GM12878 (cell line): ENCODE measurements around the gene DISP2. TPM values are rescaled to one million over a fixed set of nuclear protein-coding genes. Genes with fewer than 3 reads are reported as not detected.
A peak's percentile ranks its signal among the peaks of the same experiment; 100 is the strongest.

Experiments
- BHLHE40 ChIP-seq, 2 experiments: fragments of 450-650 bp in 1 of 2; IDR thresholded peaks; 2 replicates each; pipeline ENCODE4 v1.6.1; 2011 to 2017; ENCODE audit warnings: low read depth in 2 of 2, borderline replicate concordance in 1 of 2, improper control_type of control experiment in 1 of 2, low read length in 1 of 2, mild to moderate bottlenecking in 1 of 2
- BRCA1 ChIP-seq: IDR thresholded peaks from 2 replicates; pipeline ENCODE4 v1.6.1; 2011; ENCODE audit warnings: low read depth, low read length, improper control_type of control experiment
- DPF2 ChIP-seq: fragments of 450-650 bp; IDR thresholded peaks from 2 replicates; pipeline ENCODE4 v1.6.1; 2017; ENCODE audit warnings: mild to moderate bottlenecking
- LARP7 ChIP-seq: fragments of 450-650 bp; IDR thresholded peaks from 2 replicates; pipeline ENCODE4 v1.6.1; 2017; ENCODE audit warnings: mild to moderate bottlenecking
- POLR2AphosphoS2 ChIP-seq: IDR thresholded peaks from 2 replicates; pipeline ENCODE4 v1.6.1; 2011; ENCODE audit warnings: low read depth, mild to moderate bottlenecking, low read length, improper control_type of control experiment, moderate library complexity
- RAD51 ChIP-seq: fragments of 450-650 bp; IDR thresholded peaks from 2 replicates; pipeline ENCODE4 v1.6.1; 2016; ENCODE audit warnings: moderate library complexity, mild to moderate bottlenecking, inconsistent platforms
- RB1 ChIP-seq: fragments of 450-650 bp; formaldehyde crosslinking; IDR thresholded peaks from 2 replicates; pipeline ENCODE4 v1.6.1; 2017; ENCODE audit warnings: mild to moderate bottlenecking, borderline replicate concordance
- SMARCA5 ChIP-seq: fragments of 450-650 bp; IDR thresholded peaks from 2 replicates; pipeline ENCODE4 v1.6.1; 2017; ENCODE audit warnings: mild to moderate bottlenecking
- SP1 ChIP-seq: IDR thresholded peaks from one replicate; pipeline ENCODE4 v1.6.1; 2011; ENCODE audit warnings: low read depth, low read length
- YY1 ChIP-seq: IDR thresholded peaks from 2 replicates; pipeline ENCODE4 v1.6.1; 2011; ENCODE audit warnings: low read depth, mild to moderate bottlenecking, low read length
- polyA plus RNA-seq, 11 experiments: library from polyadenylated mRNA; depleted of rRNA in 4 of 11; unstranded in 6 of 11; stranded (reverse) in 5 of 11; fragments of >200 nt; fragmentation: Nextera tagmentation in 4 of 11; fragmentation: Illumina TruSeq in 1 of 11; extraction: Ambion mirVana in 4 of 11; extraction: Trizol in 1 of 11; gene quantifications; 1 replicate in 1 of 11; 2 replicates in 10 of 11; pipeline versions ENCODE4 v1.2.1 to v1.2.3, GENCODE V29; 2011 to 2016; ENCODE audit warnings: inconsistent platforms in 2 of 11, missing spikeins in 2 of 11, low read depth in 1 of 11
- total RNA-seq, 4 experiments: library from RNA; depleted of rRNA in 3 of 4; stranded (reverse); fragments of >200 nt in 3 of 4; fragmentation: Illumina TruSeq in 1 of 4; extraction: Trizol in 1 of 4; gene quantifications; 2 replicates each; pipeline versions ENCODE4 v1.2.1 to v1.2.3, GENCODE V29; 2013 to 2021
- TF ChIP-seq, protein P1 (sequence below): fragments of 150-350 bp; IDR thresholded peaks from 2 replicates; pipeline ENCODE4 v1.6.1; 2014; ENCODE audit warnings: mild to moderate bottlenecking, low read depth, low read length
- TF ChIP-seq, protein P2 (sequence below): fragments of 450-650 bp; IDR thresholded peaks from 2 replicates; pipeline ENCODE4 v1.6.1; 2014; ENCODE audit warnings: mild to moderate bottlenecking

Gene DISP2
- total and polyA plus RNA-seq, 10 of the 15 experiments (the other 5 are each of a cell fraction or from before 2014, with no cell fraction given) = under 0.01 to 0.20 (median 0.12) TPM; not detected in 7

DNA sequence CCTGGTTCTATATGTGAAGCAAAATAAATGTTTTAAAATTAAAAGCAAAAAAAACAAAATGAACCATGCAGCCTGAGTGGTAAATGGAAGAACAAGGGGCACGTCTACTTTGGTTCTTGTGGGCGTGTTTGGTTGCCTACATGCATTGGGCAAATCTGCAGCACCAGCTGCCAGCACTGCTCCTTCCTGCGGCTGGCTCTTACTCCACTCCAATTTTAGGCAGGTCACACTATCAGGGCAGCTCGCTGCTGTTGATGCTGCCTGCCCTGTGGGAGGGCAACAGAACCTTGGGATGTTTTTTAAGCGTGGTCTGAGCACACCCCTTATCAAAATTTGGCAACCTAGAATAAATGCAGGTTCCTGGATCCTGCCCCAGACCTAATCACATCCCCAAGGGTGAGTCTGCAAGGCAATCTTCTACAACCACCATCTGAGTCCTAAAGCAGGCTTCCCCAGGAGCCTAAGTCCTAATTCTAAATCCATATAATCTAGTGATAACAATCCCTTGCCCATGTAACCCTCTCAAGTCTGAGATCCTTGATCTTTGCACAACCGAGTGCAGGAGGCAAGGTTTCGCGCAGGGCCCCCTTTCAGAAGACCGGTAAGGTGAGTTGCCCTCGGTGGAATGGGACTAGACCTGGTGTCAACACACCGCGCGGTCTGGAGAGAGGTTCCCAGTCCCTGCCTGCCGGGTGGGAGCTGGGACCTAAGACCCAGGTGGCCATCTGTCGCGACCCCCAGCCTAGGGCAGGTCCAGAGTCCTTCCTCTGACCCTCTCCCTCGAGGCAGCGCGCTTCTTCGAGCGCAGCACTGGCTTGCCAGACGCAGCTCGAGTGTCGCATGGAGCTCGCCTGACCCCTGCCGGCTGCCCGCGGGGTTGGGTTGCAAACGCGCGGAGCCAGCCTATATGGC, 63.5 kb downstream of the DISP2 start (continued):
- TF ChIP-seq BHLHE40 (IDR thresholded peaks at IDR 0.05; ENCODE audit: borderline replicate concordance in 1 of 2, low read depth in 2 of 2, low read length in 1 of 2) (0 out of 4 replicates have a peak, but pooled peaks of 1 of the 2 experiments have one; percentile 43), SP1 (peak; percentile 26), RAD51 (no peak), DPF2 (0 out of 2 replicates have a peak, but pooled peaks have one; percentile 30), RB1 (0 out of 2 replicates have a peak, but pooled peaks have one; percentile 74), BRCA1 (0 out of 2 replicates have a peak, but pooled peaks have one; percentile 21), POLR2AphosphoS2 (peak; percentile 63; the same call in 1 of the 2 replicates), LARP7 (0 out of 2 replicates have a peak, but pooled peaks have one; percentile 34), SMARCA5 (0 out of 2 replicates have a peak, but pooled peaks have one; percentile 20), YY1 (peak; percentile 65; the same call in 1 of the 2 replicates)
- TF ChIP-seq, protein P1, sequence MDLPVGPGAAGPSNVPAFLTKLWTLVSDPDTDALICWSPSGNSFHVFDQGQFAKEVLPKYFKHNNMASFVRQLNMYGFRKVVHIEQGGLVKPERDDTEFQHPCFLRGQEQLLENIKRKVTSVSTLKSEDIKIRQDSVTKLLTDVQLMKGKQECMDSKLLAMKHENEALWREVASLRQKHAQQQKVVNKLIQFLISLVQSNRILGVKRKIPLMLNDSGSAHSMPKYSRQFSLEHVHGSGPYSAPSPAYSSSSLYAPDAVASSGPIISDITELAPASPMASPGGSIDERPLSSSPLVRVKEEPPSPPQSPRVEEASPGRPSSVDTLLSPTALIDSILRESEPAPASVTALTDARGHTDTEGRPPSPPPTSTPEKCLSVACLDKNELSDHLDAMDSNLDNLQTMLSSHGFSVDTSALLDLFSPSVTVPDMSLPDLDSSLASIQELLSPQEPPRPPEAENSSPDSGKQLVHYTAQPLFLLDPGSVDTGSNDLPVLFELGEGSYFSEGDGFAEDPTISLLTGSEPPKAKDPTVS = no peak
- TF ChIP-seq, protein P2, sequence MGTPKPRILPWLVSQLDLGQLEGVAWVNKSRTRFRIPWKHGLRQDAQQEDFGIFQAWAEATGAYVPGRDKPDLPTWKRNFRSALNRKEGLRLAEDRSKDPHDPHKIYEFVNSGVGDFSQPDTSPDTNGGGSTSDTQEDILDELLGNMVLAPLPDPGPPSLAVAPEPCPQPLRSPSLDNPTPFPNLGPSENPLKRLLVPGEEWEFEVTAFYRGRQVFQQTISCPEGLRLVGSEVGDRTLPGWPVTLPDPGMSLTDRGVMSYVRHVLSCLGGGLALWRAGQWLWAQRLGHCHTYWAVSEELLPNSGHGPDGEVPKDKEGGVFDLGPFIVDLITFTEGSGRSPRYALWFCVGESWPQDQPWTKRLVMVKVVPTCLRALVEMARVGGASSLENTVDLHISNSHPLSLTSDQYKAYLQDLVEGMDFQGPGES = no peak
